RWPE2 (cell line): ENCODE data around the gene ABCA2.
A peak's percentile ranks its signal among the peaks of the same experiment; 100 is the strongest.
"Not testable (repeated sequence)": the region's sequence is repeated elsewhere in the genome, so short reads cannot be mapped to it uniquely, and the experiment has no call there.

ENCODE experiments used
- ATAC-seq: fragments of 200-7000 bp; cut with Tn5 transposase; 3 replicates; pipeline ENCODE4 v1.9.1; 2021; ENCODE audit warnings: low read depth
- DNase-seq: peaks from one replicate; pipeline ENCODE4 v3.0.0-alpha.2; 2020; ENCODE audit warnings: low spot score
- H3K27ac ChIP-seq: fragments of 450-650 bp; 2 replicates; pipeline ENCODE4 v1.5.1; 2017; ENCODE audit warnings: mild to moderate bottlenecking; ENCODE audit not compliant: poor library complexity, severe bottlenecking
- H3K27me3 ChIP-seq: fragments of 250-450 bp; sonication (Bioruptor Pico); 2 replicates; pipeline ENCODE4 v1.5.1; 2021; ENCODE audit warnings: mild to moderate bottlenecking, moderate library complexity; ENCODE audit not compliant: insufficient read depth, poor library complexity, severe bottlenecking
- H3K36me3 ChIP-seq: fragments of 250-450 bp; sonication (Bioruptor Pico); 2 replicates; pipeline ENCODE4 v1.5.1; 2020; ENCODE audit warnings: low read depth, mild to moderate bottlenecking, moderate library complexity
- H3K4me1 ChIP-seq: fragments of 250-450 bp; sonication (Bioruptor Pico); 2 replicates; pipeline ENCODE4 v1.5.1; 2021; ENCODE audit warnings: mild to moderate bottlenecking, moderate library complexity; ENCODE audit not compliant: insufficient read depth, poor library complexity, severe bottlenecking
- H3K4me3 ChIP-seq: fragments of 250-450 bp; sonication (Bioruptor Pico); 2 replicates; pipeline ENCODE4 v1.5.1; 2021; ENCODE audit warnings: mild to moderate bottlenecking, moderate library complexity; ENCODE audit not compliant: severe bottlenecking
- H3K9me3 ChIP-seq: fragments of 250-450 bp; sonication (Bioruptor Pico); 2 replicates; pipeline ENCODE4 v1.5.1; 2021; ENCODE audit warnings: mild to moderate bottlenecking, moderate library complexity; ENCODE audit not compliant: severe bottlenecking
- CTCF ChIP-seq: fragments of 450-650 bp; IDR thresholded peaks from one replicate; pipeline ENCODE4 v1.5.1; 2017; ENCODE audit warnings: mild to moderate bottlenecking, moderate library complexity; ENCODE audit not compliant: poor library complexity, severe bottlenecking

Gene ABCA2

DNA sequence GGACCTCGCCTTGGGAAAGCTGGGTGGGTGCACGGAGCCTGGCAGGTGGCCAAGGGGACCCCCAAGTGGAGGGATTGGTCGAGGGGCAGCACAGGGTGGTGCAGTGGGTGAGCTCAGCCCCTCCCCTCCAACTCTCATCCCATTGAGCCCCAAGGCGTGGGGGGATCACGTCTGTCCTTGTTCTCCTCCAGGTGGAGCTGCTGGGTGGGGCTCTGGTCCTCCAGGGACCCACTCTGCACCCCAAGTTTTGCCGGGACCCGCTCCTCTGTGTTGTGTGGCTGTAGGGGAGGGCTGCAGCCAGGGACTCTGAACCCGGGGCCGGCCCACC lies 7.4 kb upstream of the ABCA2 start:
- ATAC-seq (peak; percentile 20), DNase-seq (no peak)
- Histone ChIP-seq H3K27ac (no peak overlapping the region), H3K27me3 (no peaks in the 10 kb centered on the region), H3K4me3 (no peak overlapping the region), H3K4me1 (peaks cover 4% of the 10 kb centered on the region), H3K9me3 (no peaks in the 10 kb centered on the region), H3K36me3 (peaks cover 9% of the 10 kb centered on the region)
- peak; percentile 69 for TF ChIP-seq CTCF

- Histone ChIP-seq H3K9me3 (no peaks in the 10 kb centered on the region), H3K4me3 (no peak overlapping the region), H3K27ac (no peak overlapping the region), H3K4me1 (peaks cover 4% of the 10 kb centered on the region), H3K36me3 (peaks cover 9% of the 10 kb centered on the region), H3K27me3 (no peaks in the 10 kb centered on the region)
- TF ChIP-seq CTCF = peak; percentile 94
- no peak for DNase-seq
- peak; percentile 82 for ATAC-seq
These were observed 6.9 kb upstream of the ABCA2 start for GRCh38 chr9:137034709-137035506.

DNA sequence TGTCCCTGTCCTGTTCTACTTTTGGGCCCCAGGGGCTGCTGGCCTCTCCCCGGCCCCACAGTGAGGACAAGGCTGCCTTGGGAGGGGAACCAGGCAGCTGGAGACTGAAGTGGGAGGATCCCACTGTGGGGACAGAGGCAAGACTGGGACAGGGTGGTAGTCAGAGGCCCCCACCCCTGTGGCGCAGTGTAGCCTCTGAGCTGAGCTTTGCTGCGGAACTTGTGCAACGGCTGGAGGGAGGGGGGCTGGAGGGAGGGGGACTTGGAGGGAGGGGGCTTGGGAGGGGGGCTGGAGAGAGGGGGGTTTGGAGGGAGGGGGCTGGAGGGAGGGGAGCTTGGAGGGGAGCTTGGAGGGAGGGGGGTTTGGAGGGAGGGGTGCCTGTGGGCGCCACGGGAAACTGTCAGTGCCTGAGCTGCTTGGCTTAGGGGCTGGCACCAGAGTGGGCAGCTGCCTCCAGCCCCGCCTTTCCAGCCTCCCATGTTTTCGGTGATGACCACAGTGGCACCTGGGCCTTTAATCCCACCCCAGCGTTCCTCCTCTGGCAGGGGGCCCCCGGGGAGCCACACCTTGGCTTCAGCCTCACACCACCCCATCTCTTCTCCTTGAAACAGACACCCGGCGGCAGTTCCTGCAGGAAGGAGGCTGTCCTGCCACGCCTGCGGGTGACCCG lies 6.1 kb upstream of the ABCA2 start:
- Histone ChIP-seq H3K27ac (no peak overlapping the region), H3K4me3 (no peak overlapping the region), H3K36me3 (peaks cover 9% of the 10 kb centered on the region), H3K4me1 (peaks cover 4% of the 10 kb centered on the region), H3K9me3 (no peaks in the 10 kb centered on the region), H3K27me3 (no peaks in the 10 kb centered on the region)
- ATAC-seq = no peak
- TF ChIP-seq CTCF = no peak
- DNase-seq = no peak

DNA sequence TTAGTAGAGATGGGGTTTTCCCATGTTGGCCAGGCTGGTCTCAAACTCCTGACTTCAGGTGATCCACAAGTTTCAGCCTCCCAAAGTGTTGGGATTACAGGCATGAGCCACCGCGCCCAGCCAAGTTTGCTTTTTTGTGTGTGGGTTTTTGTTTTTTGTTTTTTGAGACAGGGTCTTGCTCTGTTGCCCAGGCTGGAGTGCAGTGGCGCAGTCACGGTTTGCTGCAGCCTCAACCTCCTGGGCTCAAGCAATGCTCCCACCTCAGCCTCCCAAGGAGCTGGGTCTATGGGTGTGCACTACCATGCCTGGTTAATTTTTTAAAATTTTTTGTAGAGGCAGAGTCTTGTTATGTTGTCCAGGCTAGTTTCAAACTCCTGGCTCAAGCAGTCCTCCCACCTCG lies 5.4 kb upstream of the ABCA2 start:
- not testable (repeated sequence) for H3K36me3 ChIP-seq, DNase-seq, H3K27me3 ChIP-seq, ATAC-seq, H3K4me3 ChIP-seq, H3K4me1 ChIP-seq, H3K9me3 ChIP-seq, H3K27ac ChIP-seq

DNA sequence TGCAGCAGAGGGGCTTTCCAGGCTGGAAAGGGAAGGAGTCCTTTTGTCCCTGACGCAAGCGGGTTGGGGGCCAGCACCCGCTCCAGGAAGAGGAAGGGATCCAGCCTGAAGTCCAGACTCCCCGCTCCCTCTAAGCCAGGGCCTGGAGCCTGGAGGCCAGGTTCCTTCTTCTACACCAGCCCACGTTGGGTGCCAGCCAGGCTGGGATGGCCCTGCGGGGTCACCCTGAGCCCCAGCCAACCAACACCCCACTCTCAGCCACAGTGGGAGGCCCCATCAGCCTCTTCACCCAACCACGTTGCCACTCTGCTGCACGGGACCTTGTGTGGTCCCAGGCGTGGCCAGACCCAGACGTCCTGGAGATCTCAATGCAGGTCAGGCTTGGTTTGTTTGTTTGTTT lies 4.8 kb upstream of the ABCA2 start:
- Histone ChIP-seq H3K36me3 (no peaks in the 10 kb centered on the region), H3K27ac (no peak overlapping the region), H3K9me3 (no peaks in the 10 kb centered on the region), H3K27me3 (no peaks in the 10 kb centered on the region), H3K4me1 (peaks cover 4% of the 10 kb centered on the region), H3K4me3 (no peak overlapping the region)
- TF ChIP-seq CTCF = no peak
- DNase-seq (no peak), ATAC-seq (no peak)
